Stimulated activated CD4-positive, alpha-beta T cell treated with anti-CD3 and anti-CD28 coated beads, TNF-alpha, amount 100 ng/mL, for 48 hours (primary cell): ENCODE data around the gene NAPB.

Experiments
- DNase-seq, 3 donors: peaks; one replicate each; pipeline ENCODE4 v3.0.0-alpha.2; 2020; ENCODE audit warnings: low read depth in 3 of 3

Gene NAPB

GRCh38 chr20:23404196-23404595 is 17.1 kb downstream of the NAPB start:
- DNase-seq, result no peak

DNA sequence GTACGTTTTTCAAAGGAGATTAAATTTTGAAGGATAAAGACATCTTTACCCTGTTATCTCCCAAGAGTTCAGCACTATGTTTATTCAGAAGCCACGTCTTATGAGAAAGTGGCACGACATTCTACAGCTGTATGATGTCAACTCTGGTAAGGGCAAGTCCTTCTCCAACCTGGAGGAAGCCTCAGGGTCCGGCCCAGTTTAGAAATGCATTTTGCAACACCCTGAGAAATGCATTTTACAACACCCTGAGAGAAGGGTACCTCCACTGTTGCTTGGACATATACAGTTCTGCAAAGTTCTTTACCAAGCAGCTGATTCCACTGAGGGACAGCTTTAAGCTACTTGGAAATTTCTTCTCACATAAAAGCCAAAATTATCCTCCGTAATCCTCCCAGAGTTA is 17.5 kb downstream of the NAPB start:
- DNase-seq, result no peak

DNA sequence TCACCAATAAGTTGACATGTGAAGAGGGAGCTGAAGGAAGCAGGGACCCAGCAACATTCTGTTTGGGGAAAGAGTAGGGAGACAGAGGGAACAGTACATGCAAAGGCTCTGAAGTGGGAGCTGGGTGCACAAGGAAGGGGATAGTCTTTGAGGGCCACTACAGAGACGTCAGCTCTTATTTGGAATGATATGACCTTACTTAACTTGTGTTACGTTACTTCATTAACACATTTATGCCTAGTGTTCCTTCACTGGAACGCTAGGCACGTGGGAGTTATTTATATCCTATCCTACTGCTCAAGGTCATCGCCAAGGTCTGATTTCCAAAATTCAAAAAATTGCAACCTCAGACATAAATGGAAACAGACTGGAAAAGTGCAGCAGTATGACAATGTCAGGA is 20.2 kb downstream of the NAPB start:
- no peak for DNase-seq

GRCh38 chr20:23399568-23400241 is 21.6 kb downstream of the NAPB start:
- DNase-seq, result no peak

GRCh38 chr20:23397961-23398360 is 23.3 kb downstream of the NAPB start:
- no peak for DNase-seq

DNA sequence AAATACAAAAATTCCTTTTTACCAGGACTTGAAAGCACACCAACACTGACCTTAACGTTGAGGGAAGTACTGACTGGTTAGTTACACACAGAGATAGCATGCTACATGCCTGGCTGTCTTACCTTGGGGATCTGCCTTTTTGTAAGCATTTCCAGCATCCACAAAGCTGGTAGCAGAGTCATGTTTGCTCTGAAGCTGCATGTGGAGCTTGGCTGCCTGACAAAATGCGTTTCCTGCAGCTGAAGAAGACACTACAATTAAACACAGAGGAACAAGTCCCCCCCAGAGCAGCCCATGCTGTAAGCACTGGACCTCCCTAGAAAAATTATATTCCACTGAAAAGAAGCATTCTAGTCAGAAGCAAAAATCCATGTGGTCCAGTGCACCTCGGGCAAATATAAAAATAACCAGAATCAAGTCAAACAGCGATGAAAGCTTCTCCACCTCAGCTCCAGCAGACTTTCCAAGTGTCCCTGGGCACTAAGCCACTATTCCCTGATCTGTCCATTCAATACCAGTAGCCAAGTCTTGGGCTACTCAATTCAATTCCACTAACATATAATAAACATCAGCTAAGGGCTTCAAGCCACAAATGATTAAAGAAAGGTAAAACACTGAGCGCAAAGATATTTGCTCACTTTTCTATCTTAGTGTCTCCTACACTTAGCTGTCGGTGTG is 24.2 kb downstream of the NAPB start:
- DNase-seq, result no peak

DNA sequence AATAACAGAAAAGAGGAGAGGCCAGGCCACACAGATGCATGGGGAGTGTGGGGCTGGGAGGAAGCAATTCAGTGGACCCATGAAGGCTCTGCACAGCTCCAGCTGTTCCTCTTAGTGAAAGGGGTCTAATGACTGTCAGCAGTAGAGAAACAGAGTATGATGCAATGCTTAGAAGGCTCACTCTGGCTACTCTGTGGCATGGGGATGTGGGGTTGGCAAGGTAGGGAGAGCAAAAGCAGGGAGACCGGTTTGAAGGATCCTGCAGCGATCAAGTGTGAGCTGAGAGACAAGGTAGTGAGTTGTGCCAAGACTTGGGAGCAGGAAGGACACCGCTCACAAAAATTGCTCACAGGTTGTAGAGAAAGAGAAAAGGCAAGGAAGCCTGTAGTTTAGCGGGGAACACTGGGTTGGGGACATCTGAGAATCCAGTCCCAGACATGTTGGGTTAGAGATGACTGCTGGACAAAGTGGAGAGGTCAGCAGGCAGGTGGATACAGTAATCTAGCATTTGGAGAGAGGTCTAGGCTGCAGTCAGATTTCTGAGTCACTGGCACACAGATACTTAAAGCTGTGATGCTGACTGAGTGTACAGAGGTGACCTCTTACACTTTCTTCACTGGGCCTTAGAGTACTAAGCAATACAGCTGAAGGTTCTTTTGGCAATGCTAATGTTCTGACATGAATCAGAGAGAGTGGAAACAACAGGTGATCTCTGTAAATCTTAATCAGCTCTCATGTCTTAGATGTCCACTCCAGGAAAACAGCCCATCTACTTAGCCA is 27.1 kb downstream of the NAPB start:
- DNase-seq, result no peak

GRCh38 chr20:23391707-23392310 is 29.5 kb downstream of the NAPB start:
- no peak for DNase-seq

DNA sequence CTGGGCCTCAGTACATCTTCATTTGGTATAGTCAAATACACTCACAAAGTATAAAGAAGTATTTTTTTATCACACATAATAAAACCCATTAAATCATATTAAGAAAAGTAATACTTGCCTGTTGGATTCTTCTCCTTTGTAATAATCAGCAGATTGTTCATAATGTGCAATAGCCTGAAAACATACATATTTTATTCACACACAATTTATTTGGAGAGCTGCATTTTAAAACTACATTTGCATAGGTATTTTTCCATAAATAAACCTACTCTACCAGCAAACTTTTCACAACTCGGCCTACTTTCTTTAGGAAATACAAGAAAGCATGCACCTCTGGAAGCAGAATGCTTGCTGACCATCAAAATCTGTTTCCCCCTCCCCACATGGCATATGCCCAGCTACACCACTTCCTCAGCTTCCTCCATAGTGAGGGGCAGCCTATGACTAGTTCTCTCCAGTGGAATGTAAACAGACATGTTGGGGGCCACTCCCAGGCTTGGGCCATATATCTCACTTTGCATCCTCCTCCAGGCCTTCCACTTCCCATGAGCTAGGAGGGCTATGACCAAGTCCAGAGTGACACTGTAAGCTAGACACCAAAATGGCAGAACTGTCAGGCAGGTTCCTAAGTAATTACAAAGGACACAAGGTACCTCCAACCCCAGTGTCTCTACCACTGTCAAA is 31.1 kb downstream of the NAPB start:
- no peak for DNase-seq

DNA sequence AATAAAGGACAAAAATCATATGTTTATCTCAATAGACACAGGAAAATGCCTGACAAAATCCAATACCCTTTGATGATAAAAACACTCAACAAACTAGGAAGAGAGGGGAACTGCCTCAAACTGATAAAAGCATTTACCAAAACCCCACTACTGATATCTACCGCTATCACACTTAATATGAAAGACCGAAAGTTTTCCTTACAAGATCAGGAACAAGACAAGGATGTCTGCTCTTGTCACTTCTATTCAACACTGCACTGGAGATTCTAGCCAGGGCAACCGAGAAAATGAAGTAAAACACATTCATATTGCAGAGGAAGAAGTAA is 34.2 kb downstream of the NAPB start:
- DNase-seq, result no peak

GRCh38 chr20:23386304-23387117 is 34.8 kb downstream of the NAPB start:
- DNase-seq, result no peak

DNA sequence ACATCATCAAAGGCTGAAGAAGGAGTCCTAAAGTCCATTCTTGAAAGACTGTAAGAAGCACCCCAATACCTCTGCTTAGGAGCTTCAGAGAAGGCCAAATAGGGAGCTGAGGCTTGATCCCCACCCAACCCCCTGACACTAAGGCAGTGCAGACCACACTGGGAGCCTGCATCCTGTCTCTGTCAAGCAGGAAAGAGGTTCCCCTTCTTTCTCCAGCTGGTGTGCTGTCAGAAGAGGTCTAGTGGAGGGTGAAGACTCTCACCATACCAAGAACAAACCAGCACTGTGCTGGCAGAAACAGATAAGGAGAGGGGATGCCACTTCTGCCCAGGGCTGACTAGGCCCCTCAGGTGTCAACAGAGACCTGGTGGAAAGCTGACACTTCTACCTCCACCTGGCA is 39.4 kb downstream of the NAPB start:
- no peak for DNase-seq

GRCh38 chr20:23379772-23380171 is 41.5 kb downstream of the NAPB start:
- no peak for DNase-seq

- no peak for DNase-seq
Observed at GRCh38 chr20:23375827-23376226, 45.5 kb downstream of the NAPB start.

DNA sequence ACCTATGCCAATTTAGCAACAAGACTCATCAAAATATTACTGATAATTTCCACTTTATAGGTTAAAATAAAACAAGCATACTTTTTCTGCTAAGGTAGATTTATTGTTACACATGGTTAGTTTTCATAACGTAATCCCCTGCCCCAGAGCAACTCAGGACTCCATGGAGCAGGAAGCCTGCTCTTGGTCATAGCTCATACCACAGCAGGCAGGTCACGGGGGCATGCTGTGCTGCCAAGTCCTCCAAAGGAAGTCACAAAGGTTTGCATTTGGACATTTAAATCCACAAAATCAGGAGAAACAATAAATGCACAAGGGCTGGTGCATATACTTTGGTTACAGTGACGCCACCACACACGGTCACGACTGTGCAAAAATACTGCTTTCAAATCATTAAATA is 46.8 kb downstream of the NAPB start:
- DNase-seq, result no peak

- no peak for DNase-seq
Observed at GRCh38 chr20:23371496-23371895, 49.8 kb downstream of the NAPB start.

GRCh38 chr20:23370873-23371272 is 50.4 kb downstream of the NAPB start:
- no peak for DNase-seq

- DNase-seq, result no peak
Observed at GRCh38 chr20:23370274-23370673, 51.0 kb downstream of the NAPB start.

DNA sequence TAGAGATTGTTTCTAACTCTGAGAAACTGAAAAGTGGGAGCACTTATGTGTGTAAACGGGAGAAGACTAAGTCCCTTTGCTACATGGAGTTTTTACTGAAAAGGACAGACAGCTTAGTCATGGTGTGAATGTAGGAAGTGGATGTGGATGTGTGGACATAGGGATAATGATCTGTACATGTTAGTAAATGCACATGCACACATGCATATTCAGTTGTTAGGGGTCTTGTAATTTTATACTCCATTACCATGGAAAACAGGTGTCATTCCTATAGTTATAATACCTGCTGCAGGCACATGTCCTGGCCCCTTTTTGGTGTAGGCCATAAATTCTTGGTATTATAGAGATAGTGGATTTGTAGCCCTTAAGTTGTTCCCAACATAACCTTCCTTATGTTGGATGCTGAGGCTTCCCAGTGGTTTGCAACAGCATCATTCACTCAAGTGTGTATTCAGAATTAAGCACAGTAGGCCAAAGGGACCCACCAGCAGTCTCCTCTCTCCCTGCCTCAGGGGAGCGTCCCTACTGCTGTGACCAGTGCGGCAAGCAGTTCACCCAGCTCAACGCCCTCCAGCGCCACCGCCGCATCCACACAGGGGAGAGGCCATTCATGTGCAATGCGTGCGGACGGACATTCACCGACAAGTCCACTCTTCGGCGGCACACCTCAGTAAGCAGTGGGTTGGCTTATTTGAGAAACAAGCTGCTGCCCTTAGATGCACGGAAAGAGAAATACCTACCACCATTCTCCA is 52.0 kb downstream of the NAPB start:
- DNase-seq, result no peak

GRCh38 chr20:23368316-23369071 is 52.8 kb downstream of the NAPB start:
- no peak for DNase-seq
